G401.6 (cell line): ENCODE data around the gene BOK.
"Not testable (repeated sequence)": the region's sequence is repeated elsewhere in the genome, so short reads cannot be mapped to it uniquely, and the experiment has no call there.

Source experiments
- FAIRE-seq: peaks from 2 replicates; lab custom pipeline; 2012; peaks lifted over from hg19 to GRCh38; lab: Jason Lieb, UNC

BOK gene

DNA sequence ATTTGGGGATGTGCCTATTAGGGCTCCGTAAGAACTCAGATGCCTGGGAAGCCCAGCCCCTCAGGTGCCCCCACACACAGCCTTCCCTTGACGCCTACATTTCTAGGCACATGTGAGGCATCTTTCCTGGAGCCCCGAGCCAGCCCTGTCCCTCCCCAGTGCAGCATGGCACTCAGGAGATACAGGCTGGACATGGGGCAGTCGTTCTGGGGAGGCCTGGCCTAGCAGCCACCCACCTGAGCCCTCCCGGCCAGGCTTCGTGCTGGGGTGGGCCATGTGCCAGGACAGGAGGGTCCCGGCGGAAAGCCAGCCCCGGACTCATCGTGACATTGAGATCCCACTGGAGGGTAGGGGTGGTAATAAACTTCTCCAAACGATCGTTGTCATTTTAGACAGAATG lies 15.2 kb downstream of the BOK start:
- FAIRE-seq: no peak

DNA sequence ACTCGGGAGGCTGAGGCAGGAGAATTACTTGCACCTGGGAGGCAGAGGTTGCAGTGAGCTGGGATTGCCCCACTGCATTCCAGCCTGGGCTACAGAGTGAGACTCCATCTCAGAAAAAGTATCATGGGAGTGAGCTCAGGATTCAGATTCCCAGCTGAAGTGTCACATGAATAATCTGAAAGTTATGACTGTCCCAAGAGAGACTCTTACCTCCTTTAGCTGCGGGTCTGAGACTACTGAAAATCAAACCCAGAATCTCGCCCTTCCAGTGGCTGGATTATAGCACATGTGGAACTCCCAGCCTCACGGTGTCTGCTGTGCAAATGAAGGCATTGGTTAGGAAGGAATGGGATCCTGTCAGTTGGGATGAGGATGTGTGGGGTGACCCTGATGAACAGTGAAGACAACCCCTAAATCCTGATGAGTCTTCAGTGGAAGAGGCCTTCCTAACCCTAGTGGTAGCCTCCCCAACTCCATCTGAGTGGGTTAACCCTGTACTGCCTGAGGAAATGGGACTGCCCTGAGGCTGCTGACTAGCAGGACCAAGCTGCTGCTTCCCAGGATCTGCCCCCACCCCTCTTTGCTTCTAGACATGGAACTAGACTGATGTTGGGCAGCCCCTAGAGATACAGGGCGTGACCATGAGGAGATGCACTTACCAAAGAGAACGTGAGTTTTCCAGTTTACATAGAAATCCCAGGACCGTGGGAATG lies 16.5 kb downstream of the BOK start:
- FAIRE-seq: no peak

DNA sequence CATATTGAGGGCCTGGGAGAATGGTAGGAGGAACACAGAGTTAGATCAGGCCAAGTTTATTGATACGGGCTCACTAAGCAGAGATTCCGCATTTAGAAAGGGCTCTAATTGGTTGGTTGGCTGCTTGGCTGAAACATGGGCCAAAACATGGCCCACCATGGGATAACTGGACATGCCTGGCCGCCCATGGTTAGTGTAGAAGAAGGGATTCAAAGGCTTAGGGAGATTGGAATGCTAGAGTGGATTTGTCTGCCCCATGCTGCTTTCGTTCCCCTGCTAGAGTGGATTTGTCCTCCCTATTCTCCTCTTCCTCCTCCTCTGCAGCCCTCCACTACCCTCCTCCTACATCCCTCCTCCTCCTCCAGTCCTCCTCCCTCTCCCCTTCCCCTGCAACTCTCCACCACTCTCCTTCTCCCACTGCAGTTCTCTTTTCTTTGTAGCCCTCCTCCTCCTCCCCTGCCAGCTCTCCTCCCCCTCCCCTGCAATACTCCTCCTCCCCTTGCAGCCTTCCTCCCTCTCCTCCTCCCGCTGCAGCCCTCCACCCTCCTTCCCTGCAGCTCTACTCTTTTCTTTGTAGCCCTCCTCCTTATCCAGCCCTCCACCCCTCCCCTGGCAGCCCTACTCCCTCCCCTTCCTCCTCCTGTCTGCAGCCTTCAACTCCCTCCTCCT lies 17.2 kb downstream of the BOK start:
- no peak for FAIRE-seq

DNA sequence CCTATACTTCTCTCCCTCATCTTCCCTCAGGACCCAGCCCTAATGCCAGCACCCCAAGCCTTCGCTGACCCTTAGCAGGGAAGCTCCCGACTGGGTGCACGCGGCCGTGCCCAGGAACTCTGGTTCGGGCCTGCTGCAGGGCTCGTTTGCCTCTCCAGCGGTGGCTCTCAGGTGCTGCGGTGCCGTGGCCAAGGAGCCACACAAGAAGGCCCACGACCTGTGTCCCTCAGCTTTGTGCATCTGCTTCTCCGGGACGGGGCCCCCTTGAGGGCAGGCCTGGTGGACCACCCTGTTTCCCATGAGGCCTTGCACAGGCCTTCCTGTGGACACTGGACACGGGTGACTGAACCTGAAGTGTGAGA lies 17.7 kb downstream of the BOK start:
- no peak for FAIRE-seq

DNA sequence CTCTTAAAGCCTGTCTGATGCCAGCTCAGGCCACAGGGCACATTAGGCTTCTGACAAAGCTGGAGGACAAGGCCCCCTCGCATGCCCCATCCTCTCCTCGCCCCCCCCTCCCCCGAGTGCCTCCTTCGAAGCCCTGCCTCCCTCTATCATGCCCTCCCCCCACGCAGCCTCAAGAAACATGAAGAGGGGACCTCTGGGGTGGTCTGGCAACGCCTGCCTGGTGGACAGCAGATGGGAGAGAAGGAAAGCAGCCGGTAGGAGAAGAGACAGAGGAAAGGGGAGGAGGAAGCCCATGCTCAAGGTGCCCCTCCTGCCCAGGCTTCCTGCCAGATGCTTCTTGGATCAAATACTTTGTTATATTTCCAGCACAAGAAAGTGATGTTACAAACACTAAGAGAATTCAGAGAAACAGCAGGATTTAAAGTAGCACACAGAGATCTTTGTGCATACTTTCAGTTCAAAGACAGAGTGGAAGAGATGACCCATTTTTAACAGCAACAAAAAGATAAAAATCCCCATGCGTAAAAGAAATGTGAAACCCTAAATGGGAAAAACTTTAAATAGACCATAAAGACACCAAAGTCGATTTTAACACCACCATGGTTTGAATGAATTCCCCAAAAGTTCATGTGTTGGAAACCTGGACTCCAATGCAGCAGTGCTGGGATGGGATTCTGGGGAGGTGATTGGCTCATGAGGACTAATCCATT lies 19.0 kb downstream of the BOK start:
- FAIRE-seq: no peak

DNA sequence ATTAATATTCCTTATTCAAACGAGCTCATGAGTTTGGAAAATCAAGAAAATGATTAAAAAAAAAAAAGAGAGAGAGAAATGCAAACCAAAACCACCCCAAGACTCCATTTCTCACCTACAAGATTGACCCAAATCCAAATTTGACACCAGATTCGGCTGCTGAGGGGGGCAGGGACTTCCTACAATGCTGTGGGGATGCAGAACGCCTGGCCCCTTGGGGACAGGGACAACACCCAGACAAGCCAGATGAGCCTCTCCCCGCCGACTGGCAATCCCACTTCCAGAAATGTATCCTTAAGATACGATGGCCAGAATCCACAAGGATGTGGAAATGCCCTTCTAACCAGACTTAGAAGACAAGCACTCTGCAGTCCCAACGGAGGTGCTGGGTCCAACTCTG lies 20.7 kb downstream of the BOK start:
- no peak for FAIRE-seq

DNA sequence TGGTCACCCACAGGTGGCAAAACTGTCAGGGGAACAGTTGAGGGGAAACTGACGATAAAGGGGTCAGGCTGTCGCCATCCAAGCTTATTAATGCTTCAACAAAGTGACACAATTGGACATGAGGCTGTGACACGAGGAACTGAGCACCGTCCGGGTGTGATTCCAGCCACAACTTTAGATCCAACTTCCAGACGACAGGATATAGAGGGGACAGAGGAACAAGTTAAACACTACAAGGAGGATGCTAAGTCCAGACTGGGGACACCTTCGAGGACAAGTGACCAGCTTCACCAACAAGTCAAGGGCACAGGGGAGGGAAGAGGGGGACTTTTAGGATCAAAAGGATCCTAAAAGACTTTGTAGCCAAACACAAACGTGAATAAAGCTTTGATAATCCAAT lies 23.8 kb downstream of the BOK start:
- FAIRE-seq: no peak

DNA sequence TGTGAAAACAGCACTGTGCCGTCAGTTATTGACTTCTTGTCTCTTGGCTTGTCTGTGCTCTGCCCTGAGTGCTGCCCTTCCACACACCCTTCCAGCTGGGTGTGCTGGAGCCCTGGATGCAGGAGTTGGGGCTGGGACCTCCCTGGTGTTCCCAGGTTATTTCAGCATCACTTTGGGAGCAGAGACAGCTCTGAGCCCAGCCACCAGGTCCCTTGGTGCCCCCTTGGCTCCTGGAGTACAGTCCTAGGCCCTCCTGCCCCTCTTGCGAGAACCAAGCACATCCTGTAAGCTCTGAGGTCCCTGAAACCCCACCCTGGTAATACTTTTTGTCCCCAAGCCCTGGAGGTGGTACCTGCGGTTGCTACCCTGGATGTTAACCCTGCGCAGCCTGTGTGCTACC lies 24.3 kb downstream of the BOK start:
- no peak for FAIRE-seq

DNA sequence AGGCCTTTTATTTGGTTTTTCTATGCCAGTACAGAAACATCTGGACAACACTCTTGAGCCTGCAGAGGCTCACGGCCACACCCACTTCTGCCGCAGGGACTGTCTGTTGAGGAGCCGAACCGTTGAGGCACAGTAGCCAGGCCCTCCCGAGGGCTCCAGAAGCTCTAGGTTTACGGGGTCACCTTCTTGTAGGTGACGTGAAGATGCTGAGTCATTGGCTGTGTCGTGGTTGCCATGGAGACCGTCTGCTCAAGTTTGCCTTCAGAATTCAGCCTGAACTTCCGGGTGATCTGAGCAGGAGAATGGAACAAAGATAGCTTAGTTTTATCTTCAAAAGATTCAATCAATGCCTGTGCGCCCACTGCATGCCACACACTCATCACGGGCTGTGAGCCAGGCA lies 25.9 kb downstream of the BOK start:
- no peak for FAIRE-seq

DNA sequence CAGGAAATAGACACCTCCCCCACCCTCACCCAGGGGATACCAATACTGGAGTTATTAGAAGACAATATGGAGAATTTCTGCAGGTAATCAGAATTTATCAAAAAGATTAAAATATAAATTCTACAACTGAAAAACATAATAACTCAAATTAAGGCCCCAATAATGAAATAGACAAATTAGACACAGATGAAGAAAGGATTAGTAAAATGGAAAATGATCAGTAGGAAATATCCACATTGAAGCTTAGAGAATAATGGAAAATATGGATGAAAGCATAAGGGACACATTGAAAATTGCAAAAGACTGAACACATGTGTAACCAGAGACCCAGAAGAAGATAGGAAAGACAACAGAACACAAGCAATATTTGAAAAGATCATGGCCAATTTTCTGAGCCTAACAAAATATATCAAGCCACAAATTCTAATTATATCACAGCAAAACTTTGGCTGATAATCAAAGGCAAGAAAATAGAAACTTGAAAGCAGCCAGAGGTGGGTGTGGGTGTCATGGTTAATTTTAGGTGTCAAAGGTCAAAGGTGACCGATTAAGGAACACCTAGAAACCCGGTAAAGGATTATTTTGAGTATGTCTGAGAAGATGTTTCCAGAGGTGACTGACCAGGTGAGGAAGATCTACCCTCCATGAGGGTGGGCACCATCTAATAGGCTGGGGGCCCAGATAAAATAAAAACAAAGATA lies 28.2 kb downstream of the BOK start:
- no peak for FAIRE-seq

DNA sequence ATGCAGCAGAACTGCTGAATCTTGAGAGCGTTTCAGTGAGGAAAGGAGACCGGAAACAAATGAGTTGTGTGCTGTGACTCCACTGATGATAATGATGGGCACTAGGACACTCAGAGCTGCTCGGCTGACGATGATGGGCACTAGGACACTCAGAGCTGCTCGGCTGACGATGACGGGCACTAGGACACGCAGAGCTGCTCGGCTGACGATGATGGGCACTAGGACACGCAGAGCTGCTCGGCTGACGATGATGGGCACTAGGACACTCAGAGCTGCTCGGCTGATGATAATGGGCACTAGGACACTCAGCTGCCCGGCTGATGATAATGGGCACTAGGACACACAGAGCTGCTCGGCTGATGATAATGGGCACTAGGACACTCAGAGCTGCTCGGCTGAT lies 31.3 kb downstream of the BOK start:
- not testable (repeated sequence) for FAIRE-seq

DNA sequence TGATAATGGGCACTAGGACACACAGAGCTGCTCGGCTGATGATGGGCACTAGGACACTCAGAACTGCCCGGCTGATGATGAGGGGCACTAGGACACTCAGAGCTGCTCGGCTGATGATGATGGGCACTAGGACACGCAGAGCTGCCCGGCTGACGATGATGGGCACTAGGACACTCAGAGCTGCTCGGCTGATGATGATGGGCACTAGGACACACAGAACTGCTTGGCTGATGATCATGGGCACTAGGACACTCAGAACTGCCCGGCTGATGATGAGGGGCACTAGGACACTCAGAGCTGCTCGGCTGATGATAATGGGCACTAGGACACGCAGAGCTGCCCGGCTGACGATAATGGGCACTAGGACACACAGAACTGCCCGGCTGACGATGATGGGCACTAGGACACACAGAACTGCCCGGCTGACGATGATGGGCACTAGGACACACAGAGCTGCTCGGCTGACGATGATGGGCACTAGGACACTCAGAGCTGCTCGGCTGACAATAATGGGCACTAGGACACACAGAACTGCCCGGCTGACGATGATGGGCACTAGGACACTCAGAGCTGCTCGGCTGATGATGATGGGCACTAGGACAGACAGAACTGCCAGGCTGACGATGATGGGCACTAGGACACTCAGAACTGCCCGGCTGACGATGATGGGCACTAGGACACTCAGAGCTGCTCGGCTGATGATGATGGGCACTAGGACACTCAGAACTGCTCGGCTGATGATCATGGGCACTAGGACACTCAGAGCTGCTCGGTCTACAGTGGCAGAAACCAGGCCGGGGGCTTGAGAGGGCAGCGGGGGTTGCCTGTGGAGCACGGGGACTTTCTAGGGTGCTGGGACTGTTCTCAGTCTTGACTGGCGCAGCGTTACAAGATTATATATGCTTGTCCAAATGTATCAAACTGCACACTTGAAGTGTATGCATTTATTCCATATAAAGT lies 32.2 kb downstream of the BOK start:
- not testable (repeated sequence) for FAIRE-seq

DNA sequence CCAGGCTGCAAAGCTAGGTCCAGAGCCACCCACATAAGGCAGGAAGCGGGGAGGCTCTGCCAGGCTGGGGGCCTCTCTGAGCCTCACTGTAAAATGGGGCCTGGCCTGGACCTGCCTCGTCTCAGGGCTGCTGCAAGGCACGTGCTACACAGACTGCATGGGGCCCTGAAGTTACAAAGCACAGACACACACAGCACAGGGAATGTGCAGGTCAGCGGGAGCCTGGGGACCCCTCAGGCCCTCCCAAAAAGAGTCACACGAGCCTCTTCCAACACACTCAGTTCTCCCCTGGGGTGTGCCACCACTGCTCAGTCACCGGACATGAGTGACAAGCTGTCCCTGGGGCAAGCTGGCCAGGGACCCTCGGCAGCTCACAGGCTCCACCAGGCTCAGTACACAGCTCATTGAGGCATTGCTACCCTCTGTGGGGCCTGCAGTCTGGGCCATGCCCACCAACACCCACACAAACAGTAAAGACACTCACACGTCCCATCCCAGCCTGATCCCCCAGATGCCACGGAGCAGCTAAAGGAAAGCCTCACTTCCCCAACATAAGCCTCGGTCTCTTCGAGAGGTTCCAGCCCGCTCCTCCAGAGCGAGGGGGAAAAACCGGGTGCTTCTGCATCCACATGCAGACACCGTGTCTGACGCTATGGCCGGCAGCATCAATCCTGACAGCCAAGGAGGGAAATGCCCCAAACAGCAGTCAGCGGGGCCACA lies 33.7 kb downstream of the BOK start:
- no peak for FAIRE-seq

DNA sequence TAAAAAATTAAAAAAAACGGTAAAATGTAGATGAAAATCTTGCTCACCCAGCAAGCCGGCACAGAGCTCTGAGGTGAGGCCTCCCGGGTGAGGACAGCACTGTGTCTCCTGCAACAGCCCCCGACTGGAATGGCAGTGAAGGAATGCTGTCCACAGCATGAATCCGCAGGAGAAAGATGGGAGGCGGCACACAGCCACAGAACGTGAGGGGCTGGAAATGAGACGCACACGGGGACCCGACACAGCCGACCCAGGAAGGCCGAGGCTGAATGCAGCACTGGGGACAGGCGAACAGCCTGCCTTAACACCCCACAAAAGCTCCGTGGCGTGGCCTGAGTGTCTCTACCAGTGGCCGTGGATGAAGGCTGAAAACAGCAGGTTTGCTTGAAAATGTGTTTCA lies 34.7 kb downstream of the BOK start:
- FAIRE-seq: no peak

DNA sequence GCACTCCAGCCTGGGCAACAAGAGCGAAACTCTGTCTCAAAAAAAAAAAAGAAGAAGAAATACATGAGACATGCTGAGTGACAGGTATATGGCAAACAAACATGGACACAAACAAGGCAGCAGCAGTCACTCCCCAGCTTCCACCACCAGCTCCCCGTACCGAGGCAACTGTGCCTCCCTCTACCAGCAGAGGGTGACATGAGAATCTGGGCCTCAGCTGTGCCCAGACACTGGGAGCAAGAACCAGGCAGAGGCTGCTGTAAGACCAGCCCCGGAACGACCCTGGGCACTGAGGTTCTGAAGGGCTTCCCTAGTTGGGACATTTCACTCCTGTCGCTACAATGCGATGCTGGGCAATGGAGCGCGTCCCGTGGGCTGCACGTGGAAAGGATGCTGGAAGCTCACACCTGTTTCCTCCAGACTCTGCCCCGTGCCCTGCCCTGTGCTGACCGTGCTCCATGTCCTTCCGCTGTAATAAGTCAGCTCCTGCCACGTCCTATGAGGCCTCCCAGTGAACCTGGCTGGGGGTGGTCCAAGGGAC lies 37.1 kb downstream of the BOK start:
- FAIRE-seq: no peak

DNA sequence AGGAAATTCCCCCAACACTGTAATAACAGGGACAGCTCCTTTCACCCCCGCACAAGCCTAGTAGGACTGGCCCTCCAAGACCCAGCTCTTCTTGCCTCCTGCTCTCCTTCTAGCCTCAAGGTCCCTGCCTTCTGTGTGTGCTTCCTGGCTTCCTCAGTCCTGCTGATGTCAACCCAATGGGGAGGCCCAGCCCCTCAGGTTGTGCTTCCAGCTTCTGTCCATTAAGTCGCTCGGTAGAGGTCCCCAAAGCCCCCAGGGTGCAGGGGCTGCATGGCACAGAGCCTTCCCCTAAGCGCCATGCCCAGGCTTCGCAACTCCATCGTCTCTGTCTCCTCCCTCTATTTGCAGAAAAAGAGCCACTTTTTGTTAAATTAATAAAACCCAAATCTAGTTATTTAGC lies 39.0 kb downstream of the BOK start:
- FAIRE-seq: no peak

DNA sequence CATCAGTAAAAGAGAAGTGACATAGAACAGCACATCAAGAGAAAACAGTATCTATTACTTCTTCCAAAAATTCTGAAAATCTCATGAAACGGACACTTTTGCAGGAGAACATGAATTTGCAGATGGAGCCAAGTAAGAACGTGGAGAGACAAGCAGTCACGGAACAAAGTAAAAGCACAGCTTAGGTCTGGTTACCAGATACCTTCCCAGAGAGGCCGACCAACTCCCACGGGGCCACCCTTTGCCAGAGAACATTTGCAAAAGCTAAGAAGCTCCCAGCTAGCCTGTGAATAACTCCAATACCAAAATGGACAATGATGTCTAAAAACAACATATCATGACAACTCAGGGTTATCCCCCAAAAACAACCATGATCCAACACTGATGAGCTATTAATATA lies 39.5 kb downstream of the BOK start:
- FAIRE-seq: no peak

DNA sequence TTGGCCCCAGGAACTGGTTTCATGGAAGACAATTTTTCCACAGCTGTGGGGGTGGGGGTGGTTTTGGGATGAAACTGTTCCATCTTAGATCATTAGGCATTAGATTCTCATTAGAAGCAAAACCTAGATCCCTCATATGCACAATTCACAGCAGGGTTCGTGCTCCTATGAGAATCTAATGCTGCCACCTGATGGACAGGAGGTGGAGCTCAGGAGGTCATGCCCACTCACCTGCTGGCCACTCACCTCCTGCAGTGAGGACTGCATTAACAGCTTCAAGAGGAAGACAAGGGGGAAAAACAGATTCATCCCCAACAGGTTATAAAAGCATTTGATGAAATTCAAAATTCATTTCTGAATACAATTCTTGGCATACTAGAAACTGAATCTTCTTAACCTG lies 39.9 kb downstream of the BOK start:
- no peak for FAIRE-seq

DNA sequence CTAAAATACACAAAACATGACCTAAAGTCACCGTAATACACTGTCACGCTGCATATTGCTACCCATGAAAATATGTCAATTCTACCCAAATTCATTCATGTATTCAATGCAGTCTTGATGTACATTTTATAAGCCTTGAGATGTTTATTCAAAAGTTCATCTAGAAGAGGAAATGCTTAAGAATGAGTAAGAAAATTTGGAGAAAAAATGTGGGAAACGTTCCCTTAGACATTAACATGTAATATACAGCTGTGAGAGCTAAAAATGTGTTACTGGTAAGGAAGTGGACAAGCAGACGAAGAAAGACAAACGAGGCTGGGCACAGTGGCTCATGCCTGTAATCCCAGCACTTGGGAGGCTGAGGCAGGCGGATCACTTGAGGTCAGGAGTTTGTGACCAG lies 41.1 kb downstream of the BOK start:
- no peak for FAIRE-seq

DNA sequence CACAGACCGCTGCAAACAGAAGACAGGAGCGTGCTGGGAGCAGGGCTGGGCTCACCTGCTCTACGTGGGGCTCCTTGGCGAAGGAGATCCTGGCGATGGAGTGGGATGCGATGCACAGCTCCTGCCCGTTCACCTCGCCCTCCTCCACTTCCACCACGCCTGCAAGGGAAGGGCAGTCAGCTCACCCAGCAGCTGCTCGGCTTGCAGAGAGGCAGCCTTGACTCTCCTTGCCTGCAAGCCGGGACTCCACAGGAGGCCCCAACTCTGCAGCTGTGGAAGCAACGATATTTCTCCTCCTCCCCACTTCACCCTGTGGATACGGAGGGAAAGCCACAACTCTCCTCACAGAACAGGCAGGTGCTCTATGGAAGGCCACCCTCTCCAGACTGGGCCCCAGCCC lies 43.3 kb downstream of the BOK start:
- FAIRE-seq: no peak

DNA sequence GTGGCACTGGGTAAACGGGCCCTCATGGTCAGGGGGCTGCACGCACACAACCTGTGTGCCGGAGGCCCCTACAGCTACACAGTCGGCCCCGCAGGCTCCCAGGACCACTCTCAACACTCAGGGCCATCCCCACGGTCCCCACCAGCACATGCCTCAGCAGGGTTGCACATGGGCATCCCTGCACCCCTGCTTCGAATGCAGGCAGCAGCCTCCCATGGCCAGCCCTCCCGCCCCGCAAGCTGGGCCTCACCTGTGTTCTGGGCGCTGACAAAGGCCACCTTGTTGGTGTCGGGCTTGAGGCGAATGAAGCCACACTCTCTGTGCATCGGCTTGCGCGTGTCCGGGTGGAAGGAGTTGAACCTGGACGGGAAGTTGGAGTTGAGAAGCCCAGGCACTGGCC lies 44.2 kb downstream of the BOK start:
- FAIRE-seq: no peak
